HCT116 (cell line): ENCODE measurements around the gene DPH3.

ENCODE experiments used
- CEBPB ChIP-seq: IDR thresholded peaks from 2 replicates; pipeline ENCODE4 v1.6.1; 2012; ENCODE audit warnings: low read depth
- CTCF ChIP-seq, 3 experiments: fragments of 200-600 bp in 1 of 3; sonication (generic) in 1 of 3; IDR thresholded peaks in 2 of 3; conservative IDR thresholded peaks in 1 of 3; 2 replicates each; pipeline ENCODE4 v1.5.1; 2012 to 2017; ENCODE audit warnings: low read depth in 2 of 3, low read length in 2 of 3, antibody characterized with exemption in 1 of 3, borderline replicate concordance in 1 of 3, control low read depth in 1 of 3, mild to moderate bottlenecking in 1 of 3, mixed read lengths in 1 of 3, mixed run types in 1 of 3, moderate library complexity in 1 of 3; ENCODE audit not compliant: insufficient read depth in 1 of 3
- FOSL1 ChIP-seq: IDR thresholded peaks from 2 replicates; pipeline ENCODE4 v1.6.1; 2012; ENCODE audit warnings: low read depth
- POLR2A ChIP-seq: IDR thresholded peaks from 2 replicates; pipeline ENCODE4 v1.7.0; 2011; ENCODE audit warnings: borderline replicate concordance; ENCODE audit not compliant: insufficient read depth, insufficient read length; ENCODE audit errors: extremely low read depth
- POLR2AphosphoS5 ChIP-seq: IDR thresholded peaks from 2 replicates; pipeline ENCODE4 v1.6.1; 2011; ENCODE audit warnings: mild to moderate bottlenecking, low read depth, low read length, moderate library complexity
- RAD21 ChIP-seq: IDR thresholded peaks from 2 replicates; pipeline ENCODE4 v1.6.1; 2012; ENCODE audit warnings: low read depth, mild to moderate bottlenecking
- REST ChIP-seq: IDR thresholded peaks from 2 replicates; pipeline ENCODE4 v1.6.1; 2012; ENCODE audit warnings: low read depth
- SRF ChIP-seq: IDR thresholded peaks from 2 replicates; pipeline ENCODE4 v1.6.1; 2012; ENCODE audit warnings: low read depth
- TCF7L2 ChIP-seq: IDR thresholded peaks from 2 replicates; pipeline ENCODE4 v1.7.0; 2011; ENCODE audit warnings: borderline replicate concordance, inconsistent platforms; ENCODE audit not compliant: insufficient read depth, insufficient read length; ENCODE audit errors: extremely low read depth
- YY1 ChIP-seq: IDR thresholded peaks from 2 replicates; pipeline ENCODE4 v1.6.1; 2011; ENCODE audit warnings: low read length, low read depth, moderate library complexity, mild to moderate bottlenecking; ENCODE audit not compliant: insufficient replicate concordance; ENCODE audit errors: extremely low read depth

- no peak for TF ChIP-seq FOSL1
- no peak for TF ChIP-seq POLR2A
- TF ChIP-seq CTCF (IDR thresholded peaks at IDR 0.05 in 2 of 3, conservative IDR thresholded peaks at IDR 0.05 in 1 of 3; ENCODE audit: borderline replicate concordance in 1 of 3, insufficient read depth in 1 of 3, low read depth in 2 of 3, low read length in 2 of 3): no peak
- TF ChIP-seq RAD21: no peak
- TF ChIP-seq YY1: no peak
- no peak for TF ChIP-seq SRF
- no peak for TF ChIP-seq REST
- TF ChIP-seq TCF7L2: no peak
- TF ChIP-seq POLR2AphosphoS5: no peak
- TF ChIP-seq CEBPB: no peak
Observed at GRCh38 chr3:16258177-16258576, 6.6 kb downstream of the DPH3 start.
